AG08395 (cell line): ENCODE results near the gene MCUR1.
"Not testable (repeated sequence)": the region's sequence is repeated elsewhere in the genome, so short reads cannot be mapped to it uniquely, and the experiment has no call there.

ENCODE experiments used
- DNase-seq: peaks from one replicate; pipeline ENCODE4 v3.0.0; 2012; ENCODE audit warnings: mixed read lengths, low spot score

The MCUR1 gene

DNA sequence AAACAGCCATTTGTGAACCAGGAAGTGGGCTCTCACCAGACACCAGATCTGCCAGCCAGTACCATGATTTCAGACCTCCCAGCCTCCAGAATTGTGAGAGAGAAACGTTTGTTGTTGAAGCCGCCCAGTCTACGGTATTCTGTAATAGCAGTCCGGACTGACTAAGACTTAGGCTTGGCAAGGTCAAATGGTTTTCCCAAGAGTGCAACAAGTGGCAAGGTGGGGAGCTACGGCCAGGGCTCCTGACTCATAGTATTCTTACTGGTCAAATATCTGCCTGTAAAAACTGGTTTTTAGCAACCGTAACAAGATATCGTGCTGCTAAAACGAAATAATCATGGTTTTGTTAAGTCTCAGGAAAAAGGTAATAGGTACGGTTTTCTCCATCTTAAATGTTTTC lies 37.8 kb downstream of the MCUR1 start:
- DNase-seq: no peak

- DNase-seq: not testable (repeated sequence)
Measured at GRCh38 chr6:13775466-13775865, 38.9 kb downstream of the MCUR1 start.

DNA sequence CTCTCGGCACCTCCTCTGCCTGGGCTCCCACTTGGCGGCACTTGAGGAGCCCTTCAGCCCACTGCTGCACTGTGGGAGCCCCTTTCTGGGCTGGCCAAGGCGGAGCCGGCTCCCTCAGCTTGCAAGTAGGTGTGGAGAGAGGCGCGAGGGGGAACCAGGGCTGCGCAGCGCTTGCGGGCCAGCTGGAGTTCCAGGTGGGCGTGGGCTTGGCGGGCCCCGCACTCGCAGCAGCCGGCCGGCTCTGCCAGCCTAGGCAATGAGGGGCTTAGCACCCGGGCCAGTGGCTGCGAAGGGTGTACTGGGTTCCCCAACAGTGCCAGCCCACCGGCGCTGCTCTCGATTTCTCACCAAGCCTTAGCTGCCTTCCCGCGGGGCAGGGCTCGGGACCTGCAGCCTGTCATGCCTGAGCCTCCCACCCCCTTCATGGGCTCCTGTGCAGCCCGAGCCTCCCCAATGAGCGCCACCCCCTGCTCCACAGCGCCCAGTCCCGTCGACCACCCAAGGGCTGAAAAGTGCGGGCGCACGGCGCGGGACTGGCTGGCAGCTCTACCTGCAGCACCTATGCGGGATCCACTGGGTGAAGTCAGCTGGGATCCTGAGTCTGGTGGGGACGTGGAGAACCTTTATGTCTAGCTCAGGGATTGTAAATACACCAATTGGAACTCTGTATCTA lies 41.9 kb downstream of the MCUR1 start:
- not testable (repeated sequence) for DNase-seq

DNA sequence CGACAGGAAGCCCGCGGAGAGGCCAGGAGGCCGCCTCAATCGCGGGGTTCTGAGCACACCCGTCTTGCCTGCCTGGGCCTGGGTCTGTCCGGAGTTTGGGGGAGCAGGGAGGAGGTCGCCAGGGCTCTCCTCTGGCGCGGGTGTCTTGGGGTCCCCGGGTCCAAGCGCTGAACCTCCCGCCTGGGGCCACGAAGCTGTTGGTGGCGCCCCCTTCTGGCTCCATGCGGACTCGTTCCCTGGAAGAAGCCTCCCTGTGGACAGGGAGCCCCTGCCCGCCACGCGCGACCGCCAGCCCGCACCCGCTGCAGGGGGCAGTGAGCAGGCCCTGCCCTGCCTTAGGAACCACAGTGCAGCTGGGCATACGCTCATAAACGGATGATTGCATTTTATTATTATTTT lies 44.7 kb downstream of the MCUR1 start:
- no peak for DNase-seq

- no peak for DNase-seq
Measured at GRCh38 chr6:13769034-13769654, 45.2 kb downstream of the MCUR1 start.

- DNase-seq: peak; percentile 50
Measured at GRCh38 chr6:13767121-13767808, 47.1 kb downstream of the MCUR1 start.

DNA sequence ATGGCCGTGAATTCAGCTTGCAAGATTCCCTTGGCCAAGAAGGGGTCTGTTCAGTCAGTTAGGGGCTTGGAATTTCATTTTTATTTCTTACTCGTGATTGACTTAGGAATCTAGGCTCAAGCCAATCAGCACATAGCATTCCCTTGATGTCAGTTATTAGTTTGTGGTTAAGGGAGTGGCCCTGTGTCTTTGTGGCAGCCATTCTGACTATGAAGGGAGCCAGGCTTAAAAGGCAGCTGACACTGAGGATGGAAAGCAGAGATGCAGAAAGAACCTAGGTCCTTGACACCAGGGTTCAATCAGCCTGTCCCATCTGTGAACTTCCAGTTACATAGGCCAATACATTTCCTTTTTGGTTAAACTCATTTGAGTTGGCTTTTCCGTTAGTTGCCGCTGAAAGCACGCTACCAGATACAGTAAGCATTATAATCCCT lies 48.1 kb downstream of the MCUR1 start:
- peak; percentile 83 for DNase-seq

- no peak for DNase-seq
Measured at GRCh38 chr6:13765570-13765969, 48.8 kb downstream of the MCUR1 start.

GRCh38 chr6:13764996-13765395 lies 49.4 kb downstream of the MCUR1 start:
- no peak for DNase-seq

- no peak for DNase-seq
Measured at GRCh38 chr6:13763740-13764381, 50.5 kb downstream of the MCUR1 start.

DNA sequence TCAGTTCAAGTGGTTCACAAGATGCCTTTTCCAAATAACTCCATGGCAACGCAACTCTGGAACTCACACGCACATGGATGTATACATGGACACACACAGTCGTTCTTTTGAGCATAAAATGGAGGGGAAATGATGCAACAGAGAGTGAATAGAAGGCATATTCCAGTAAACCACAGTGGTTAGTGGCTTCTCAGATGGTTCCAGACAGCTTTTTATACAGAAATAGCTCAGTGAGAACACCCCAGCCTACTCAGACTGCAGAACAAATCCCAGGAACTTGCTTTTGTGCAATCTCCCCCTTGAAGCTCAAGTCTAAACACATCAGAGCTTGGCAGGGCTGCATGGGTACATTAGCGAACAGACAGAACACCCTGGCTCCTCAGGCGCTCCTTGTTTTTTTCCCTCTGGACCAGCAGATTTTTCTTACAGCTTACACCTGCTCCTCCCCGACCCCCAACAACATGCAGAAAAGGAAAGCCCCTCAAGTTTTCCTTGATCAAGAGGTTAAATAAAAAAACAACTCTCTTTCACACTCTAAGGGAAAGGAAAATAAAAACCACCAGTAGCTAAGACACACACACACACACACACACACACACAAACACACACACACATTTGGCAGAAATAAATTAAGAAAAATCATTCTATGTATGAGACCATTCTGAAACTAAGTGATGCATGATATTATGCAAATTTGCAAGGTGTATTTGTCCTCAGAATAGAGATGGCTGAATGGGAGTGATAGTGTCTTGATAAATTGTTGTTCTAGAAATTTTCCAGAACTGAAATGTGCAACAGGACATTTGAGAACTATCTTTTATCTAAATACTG lies 51.5 kb downstream of the MCUR1 start:
- peak; percentile 89 for DNase-seq

- peak; percentile 56 for DNase-seq
Measured at GRCh38 chr6:13761361-13762036, 52.9 kb downstream of the MCUR1 start.

DNA sequence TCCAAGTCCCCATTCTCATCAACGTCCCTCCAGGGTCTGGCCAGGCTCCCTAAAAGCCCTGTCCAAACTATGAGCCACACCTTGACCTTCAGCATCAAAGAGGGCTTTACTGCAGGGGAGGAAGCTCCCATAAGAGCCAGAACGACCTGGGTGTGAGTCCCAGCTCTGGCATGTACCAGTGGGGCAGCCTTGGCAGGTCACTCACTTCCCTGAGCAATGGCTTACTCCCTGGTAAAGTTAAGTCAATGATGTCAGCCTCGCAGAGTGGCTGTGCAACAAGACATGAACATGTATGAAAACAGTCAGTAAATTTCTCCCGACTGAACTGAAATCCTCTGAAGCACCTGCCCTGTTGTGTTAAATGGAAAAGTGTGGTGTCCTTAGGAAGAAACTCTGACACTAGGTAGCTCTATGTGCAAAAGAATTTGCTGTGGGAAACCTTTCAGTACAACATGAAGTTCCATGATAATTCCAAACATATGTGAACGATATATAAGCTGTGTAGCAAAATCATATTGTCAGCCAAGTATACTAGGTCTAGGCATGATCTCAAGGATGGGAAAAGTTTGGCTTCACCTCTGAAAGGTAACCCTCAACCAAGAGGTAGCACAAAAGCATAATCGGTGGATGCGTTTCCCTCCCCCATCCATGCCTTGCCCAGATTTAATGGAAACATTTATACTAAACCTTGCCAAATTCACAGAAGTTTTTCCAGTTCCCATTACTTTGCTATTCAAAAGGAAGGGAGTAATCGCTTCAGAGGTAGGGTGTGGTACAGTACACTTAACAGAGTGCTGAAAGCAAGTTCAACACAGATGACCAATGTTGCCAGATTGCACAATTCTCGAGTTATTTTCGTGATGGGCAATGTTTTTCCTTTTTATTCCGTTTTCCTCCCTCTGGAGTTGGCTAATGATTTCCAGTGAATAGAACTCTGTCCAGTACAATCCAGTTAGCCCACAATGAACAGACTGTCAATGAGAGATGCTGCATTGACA lies 53.8 kb downstream of the MCUR1 start:
- DNase-seq: peak; percentile 78

DNA sequence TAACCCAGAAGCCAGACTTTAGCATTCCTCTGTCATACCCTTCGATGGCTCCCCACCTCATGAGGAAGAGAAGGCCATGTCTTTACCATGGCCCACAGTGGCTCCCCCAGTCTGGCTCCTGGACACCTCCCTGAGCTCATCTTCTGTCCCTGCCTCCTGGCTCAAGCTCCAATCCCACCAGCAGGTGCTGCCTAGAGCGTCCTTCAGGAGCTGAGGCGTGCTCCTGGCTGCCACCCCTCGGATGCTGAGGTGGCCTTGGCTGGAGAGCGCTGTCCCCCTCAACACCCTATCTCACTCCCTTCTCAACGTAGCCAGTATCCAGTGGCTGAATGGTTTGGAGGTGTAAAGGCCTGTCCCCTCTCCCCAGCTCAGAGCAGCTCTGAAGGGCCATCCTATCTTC lies 55.3 kb downstream of the MCUR1 start:
- no peak for DNase-seq

DNA sequence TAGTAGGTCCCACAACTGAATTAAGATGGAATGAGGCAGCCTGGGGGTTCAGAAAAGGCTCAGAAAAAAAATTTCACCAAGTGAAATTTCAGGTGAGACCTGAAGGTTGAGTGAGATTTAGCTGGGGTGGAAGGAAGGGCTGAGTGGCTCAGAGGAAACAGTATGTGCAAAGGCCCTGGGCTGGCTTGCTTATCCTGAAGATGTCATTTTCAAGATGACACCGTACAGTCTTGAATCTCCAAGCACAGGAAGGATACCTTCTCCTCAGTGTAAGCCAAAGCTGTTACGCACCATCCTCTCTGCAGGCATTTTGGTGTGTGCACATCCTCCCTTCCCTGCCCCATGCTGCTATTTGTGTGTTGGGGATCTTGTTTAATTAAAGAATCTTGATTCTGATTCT lies 59.7 kb downstream of the MCUR1 start:
- no peak for DNase-seq

DNA sequence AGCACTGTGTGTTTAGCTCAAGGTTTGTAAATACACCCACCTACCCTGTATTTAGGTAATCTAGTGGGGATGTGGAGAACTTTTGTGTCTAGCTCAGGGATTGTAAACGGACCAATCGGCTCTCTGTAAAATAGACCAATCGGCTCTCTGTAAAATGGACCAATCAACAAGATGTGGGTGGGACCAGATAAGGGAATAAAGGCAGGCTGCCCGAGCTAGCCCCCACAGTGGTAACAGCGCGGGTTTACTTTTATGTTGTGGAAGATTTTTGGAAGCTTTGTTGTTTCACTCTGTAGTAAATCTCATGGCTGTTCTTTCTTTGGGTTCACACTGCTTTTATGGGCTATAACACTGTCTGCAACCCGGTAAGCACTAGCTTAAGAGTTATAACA lies 70.6 kb downstream of the MCUR1 start:
- DNase-seq: no peak

- DNase-seq: no peak
Measured at GRCh38 chr6:13742961-13743735, 71.2 kb downstream of the MCUR1 start.

GRCh38 chr6:13741365-13741764 lies 73.0 kb downstream of the MCUR1 start:
- DNase-seq: no peak
